WTC11 (cell line): Measurements from ENCODE around the gene FALEC. TPM values are rescaled to one million over a fixed set of nuclear protein-coding genes. Genes with fewer than 3 reads are reported as not detected.
A peak's percentile ranks its signal among the peaks of the same experiment; 100 is the strongest.

Experiments used
- ETV6 ChIP-seq: sonication (generic); formaldehyde crosslinking; IDR thresholded peaks from 2 replicates; pipeline ENCODE4 v1.8.1; 2022; ENCODE audit warnings: mild to moderate bottlenecking, missing genetic modification reagents
- FOXK1 ChIP-seq: sonication (generic); formaldehyde crosslinking; IDR thresholded peaks from 2 replicates; pipeline ENCODE4 v1.8.0; 2022; ENCODE audit warnings: mild to moderate bottlenecking, moderate library complexity, missing genetic modification reagents
- FOXP1 ChIP-seq: sonication (generic); formaldehyde crosslinking; IDR thresholded peaks from 2 replicates; pipeline ENCODE4 v1.8.0; 2022; ENCODE audit warnings: missing genetic modification reagents, mild to moderate bottlenecking, moderate library complexity, borderline replicate concordance
- HMGA2 ChIP-seq: fragments of 250-450 bp; sonication (Bioruptor Pico); IDR thresholded peaks from 2 replicates; pipeline ENCODE4 v1.4.0; 2021; ENCODE audit warnings: mild to moderate bottlenecking, moderate library complexity
- RELA ChIP-seq: sonication (generic); formaldehyde crosslinking; IDR thresholded peaks from 2 replicates; pipeline ENCODE4 v1.8.1; 2022; ENCODE audit warnings: missing genetic modification reagents, mild to moderate bottlenecking, borderline replicate concordance
- RORB ChIP-seq: fragments of 250-450 bp; sonication (Bioruptor Pico); IDR thresholded peaks from 2 replicates; pipeline ENCODE4 v1.9.0; 2021; ENCODE audit warnings: mild to moderate bottlenecking
- SP1 ChIP-seq: sonication (generic); formaldehyde crosslinking; conservative IDR thresholded peaks from 2 replicates; pipeline ENCODE4 v1.8.1; 2022; ENCODE audit warnings: missing genetic modification reagents
- TP53 ChIP-seq: sonication (generic); formaldehyde crosslinking; IDR thresholded peaks from 2 replicates; pipeline ENCODE4 v1.8.1; 2023; ENCODE audit warnings: mild to moderate bottlenecking, missing genetic modification reagents
- ZNF423 ChIP-seq: fragments of 250-450 bp; sonication (Bioruptor Pico); IDR thresholded peaks from 2 replicates; pipeline ENCODE4 v2.1.2; 2022; ENCODE audit warnings: mild to moderate bottlenecking, moderate library complexity
- total RNA-seq: library from RNA; stranded (reverse); gene quantifications from 3 replicates; pipeline ENCODE4 v1.2.3, GENCODE V29; 2021
- TF ChIP-seq, protein P1 (sequence below): sonication (generic); formaldehyde crosslinking; IDR thresholded peaks from 2 replicates; pipeline ENCODE4 v1.8.0; 2022; ENCODE audit warnings: mild to moderate bottlenecking, missing genetic modification reagents
- TF ChIP-seq, protein P2 (sequence below): sonication (generic); formaldehyde crosslinking; IDR thresholded peaks from 2 replicates; pipeline ENCODE4 v1.8.1; 2023; ENCODE audit warnings: mild to moderate bottlenecking, missing genetic modification reagents, borderline replicate concordance
- TF ChIP-seq, protein P3 (sequence below): fragments of 250-450 bp; sonication (Bioruptor Pico); IDR thresholded peaks from 2 replicates; pipeline ENCODE4 v1.8.0; 2021; ENCODE audit warnings: mild to moderate bottlenecking
- TF ChIP-seq, protein P4 (sequence below): fragments of 250-450 bp; sonication (Bioruptor Pico); IDR thresholded peaks from 2 replicates; pipeline ENCODE4 v1.9.0; 2021; ENCODE audit warnings: mild to moderate bottlenecking
- TF ChIP-seq, protein P5 (sequence below): sonication (generic); formaldehyde crosslinking; IDR thresholded peaks from 2 replicates; pipeline ENCODE4 v1.8.1; 2023; ENCODE audit warnings: mild to moderate bottlenecking, moderate library complexity, missing genetic modification reagents
- TF ChIP-seq, protein P6 (sequence below): sonication (generic); formaldehyde crosslinking; IDR thresholded peaks from 2 replicates; pipeline ENCODE4 v1.8.1; 2022; ENCODE audit warnings: mild to moderate bottlenecking, missing genetic modification reagents, moderate library complexity, borderline replicate concordance
- TF ChIP-seq, protein P7 (sequence below): sonication (generic); formaldehyde crosslinking; IDR thresholded peaks from 2 replicates; pipeline ENCODE4 v1.8.0; 2022; ENCODE audit warnings: missing genetic modification reagents
- TF ChIP-seq, protein P8 (sequence below): sonication (generic); formaldehyde crosslinking; IDR thresholded peaks from 2 replicates; pipeline ENCODE4 v1.8.0; 2023; ENCODE audit warnings: missing genetic modification reagents
- TF ChIP-seq, protein P9 (sequence below): sonication (generic); formaldehyde crosslinking; conservative IDR thresholded peaks from 2 replicates; pipeline ENCODE4 v1.8.1; 2022; ENCODE audit warnings: mild to moderate bottlenecking, missing genetic modification reagents

FALEC gene
- total RNA-seq, 1 experiment from 2014 or later, result 1.2 TPM

DNA sequence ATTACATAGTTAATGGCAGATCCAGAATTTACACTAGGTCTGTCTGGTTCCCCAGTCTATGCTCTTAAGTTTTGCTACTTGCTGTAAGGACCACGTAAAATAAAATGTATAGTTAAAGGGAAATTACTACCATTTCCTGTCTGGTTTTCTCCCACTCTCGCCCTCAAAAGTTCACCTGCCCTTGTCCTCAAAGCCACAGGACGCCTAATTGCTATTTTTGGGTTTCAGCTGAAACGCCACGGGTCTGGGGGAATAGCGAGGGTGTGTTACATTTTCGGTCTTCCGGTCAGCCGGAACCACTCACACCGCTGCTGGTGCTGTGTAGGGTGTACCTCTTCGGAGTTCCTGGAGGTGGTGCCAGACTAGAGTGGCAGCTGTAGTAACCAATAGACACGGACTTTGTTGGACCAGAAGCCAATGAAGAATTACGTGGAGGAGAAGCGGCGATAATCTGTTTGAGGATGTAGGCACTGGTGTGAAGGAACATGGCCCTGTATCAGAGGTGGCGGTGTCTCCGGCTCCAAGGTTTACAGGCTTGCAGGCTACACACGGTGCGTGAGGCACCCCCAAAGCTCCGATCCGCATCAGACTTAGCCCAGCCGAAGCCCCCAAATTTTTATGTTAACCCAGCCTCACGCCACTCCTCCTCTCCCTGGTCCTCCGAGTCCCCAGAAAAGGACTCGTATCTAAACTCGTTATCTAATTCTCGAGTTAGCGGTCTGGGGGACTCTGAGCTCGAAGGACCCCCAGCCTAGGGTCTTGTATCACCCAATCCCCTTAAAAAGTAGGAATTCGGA lies 28.4 kb upstream of the FALEC start, which contains the start of gene TARS2 (continued):
- TF ChIP-seq, protein P1, sequence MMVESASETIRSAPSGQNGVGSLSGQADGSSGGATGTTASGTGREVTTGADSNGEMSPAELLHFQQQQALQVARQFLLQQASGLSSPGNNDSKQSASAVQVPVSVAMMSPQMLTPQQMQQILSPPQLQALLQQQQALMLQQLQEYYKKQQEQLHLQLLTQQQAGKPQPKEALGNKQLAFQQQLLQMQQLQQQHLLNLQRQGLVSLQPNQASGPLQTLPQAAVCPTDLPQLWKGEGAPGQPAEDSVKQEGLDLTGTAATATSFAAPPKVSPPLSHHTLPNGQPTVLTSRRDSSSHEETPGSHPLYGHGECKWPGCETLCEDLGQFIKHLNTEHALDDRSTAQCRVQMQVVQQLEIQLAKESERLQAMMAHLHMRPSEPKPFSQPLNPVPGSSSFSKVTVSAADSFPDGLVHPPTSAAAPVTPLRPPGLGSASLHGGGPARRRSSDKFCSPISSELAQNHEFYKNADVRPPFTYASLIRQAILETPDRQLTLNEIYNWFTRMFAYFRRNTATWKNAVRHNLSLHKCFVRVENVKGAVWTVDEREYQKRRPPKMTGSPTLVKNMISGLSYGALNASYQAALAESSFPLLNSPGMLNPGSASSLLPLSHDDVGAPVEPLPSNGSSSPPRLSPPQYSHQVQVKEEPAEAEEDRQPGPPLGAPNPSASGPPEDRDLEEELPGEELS (CRISPR knock-in tag), result 0 out of 2 replicates have a peak, but pooled peaks have one; percentile 25
- TF ChIP-seq FOXK1 (CRISPR knock-in tag), result peak; percentile 96
- TF ChIP-seq, protein P2, sequence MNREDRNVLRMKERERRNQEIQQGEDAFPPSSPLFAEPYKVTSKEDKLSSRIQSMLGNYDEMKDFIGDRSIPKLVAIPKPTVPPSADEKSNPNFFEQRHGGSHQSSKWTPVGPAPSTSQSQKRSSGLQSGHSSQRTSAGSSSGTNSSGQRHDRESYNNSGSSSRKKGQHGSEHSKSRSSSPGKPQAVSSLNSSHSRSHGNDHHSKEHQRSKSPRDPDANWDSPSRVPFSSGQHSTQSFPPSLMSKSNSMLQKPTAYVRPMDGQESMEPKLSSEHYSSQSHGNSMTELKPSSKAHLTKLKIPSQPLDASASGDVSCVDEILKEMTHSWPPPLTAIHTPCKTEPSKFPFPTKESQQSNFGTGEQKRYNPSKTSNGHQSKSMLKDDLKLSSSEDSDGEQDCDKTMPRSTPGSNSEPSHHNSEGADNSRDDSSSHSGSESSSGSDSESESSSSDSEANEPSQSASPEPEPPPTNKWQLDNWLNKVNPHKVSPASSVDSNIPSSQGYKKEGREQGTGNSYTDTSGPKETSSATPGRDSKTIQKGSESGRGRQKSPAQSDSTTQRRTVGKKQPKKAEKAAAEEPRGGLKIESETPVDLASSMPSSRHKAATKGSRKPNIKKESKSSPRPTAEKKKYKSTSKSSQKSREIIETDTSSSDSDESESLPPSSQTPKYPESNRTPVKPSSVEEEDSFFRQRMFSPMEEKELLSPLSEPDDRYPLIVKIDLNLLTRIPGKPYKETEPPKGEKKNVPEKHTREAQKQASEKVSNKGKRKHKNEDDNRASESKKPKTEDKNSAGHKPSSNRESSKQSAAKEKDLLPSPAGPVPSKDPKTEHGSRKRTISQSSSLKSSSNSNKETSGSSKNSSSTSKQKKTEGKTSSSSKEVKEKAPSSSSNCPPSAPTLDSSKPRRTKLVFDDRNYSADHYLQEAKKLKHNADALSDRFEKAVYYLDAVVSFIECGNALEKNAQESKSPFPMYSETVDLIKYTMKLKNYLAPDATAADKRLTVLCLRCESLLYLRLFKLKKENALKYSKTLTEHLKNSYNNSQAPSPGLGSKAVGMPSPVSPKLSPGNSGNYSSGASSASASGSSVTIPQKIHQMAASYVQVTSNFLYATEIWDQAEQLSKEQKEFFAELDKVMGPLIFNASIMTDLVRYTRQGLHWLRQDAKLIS (CRISPR knock-in tag), result no peak
- TF ChIP-seq HMGA2 (CRISPR knock-in tag), result no peak
- TF ChIP-seq, protein P3, sequence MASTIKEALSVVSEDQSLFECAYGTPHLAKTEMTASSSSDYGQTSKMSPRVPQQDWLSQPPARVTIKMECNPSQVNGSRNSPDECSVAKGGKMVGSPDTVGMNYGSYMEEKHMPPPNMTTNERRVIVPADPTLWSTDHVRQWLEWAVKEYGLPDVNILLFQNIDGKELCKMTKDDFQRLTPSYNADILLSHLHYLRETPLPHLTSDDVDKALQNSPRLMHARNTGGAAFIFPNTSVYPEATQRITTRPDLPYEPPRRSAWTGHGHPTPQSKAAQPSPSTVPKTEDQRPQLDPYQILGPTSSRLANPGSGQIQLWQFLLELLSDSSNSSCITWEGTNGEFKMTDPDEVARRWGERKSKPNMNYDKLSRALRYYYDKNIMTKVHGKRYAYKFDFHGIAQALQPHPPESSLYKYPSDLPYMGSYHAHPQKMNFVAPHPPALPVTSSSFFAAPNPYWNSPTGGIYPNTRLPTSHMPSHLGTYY, result no peak
- TF ChIP-seq, protein P4, sequence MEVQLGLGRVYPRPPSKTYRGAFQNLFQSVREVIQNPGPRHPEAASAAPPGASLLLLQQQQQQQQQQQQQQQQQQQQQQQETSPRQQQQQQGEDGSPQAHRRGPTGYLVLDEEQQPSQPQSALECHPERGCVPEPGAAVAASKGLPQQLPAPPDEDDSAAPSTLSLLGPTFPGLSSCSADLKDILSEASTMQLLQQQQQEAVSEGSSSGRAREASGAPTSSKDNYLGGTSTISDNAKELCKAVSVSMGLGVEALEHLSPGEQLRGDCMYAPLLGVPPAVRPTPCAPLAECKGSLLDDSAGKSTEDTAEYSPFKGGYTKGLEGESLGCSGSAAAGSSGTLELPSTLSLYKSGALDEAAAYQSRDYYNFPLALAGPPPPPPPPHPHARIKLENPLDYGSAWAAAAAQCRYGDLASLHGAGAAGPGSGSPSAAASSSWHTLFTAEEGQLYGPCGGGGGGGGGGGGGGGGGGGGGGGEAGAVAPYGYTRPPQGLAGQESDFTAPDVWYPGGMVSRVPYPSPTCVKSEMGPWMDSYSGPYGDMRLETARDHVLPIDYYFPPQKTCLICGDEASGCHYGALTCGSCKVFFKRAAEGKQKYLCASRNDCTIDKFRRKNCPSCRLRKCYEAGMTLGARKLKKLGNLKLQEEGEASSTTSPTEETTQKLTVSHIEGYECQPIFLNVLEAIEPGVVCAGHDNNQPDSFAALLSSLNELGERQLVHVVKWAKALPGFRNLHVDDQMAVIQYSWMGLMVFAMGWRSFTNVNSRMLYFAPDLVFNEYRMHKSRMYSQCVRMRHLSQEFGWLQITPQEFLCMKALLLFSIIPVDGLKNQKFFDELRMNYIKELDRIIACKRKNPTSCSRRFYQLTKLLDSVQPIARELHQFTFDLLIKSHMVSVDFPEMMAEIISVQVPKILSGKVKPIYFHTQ (CRISPR knock-in tag), result no peak
- TF ChIP-seq TP53 (CRISPR knock-in tag), result no peak
- TF ChIP-seq RORB (CRISPR knock-in tag), result no peak
- no peak for TF ChIP-seq RELA (CRISPR knock-in tag)
- TF ChIP-seq, protein P5, sequence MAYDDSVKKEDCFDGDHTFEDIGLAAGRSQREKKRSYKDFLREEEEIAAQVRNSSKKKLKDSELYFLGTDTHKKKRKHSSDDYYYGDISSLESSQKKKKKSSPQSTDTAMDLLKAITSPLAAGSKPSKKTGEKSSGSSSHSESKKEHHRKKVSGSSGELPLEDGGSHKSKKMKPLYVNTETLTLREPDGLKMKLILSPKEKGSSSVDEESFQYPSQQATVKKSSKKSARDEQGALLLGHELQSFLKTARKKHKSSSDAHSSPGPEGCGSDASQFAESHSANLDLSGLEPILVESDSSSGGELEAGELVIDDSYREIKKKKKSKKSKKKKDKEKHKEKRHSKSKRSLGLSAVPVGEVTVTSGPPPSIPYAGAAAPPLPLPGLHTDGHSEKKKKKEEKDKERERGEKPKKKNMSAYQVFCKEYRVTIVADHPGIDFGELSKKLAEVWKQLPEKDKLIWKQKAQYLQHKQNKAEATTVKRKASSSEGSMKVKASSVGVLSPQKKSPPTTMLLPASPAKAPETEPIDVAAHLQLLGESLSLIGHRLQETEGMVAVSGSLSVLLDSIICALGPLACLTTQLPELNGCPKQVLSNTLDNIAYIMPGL, result peak; percentile 52; the same call in 1 of the 2 replicates
- TF ChIP-seq, protein P6, sequence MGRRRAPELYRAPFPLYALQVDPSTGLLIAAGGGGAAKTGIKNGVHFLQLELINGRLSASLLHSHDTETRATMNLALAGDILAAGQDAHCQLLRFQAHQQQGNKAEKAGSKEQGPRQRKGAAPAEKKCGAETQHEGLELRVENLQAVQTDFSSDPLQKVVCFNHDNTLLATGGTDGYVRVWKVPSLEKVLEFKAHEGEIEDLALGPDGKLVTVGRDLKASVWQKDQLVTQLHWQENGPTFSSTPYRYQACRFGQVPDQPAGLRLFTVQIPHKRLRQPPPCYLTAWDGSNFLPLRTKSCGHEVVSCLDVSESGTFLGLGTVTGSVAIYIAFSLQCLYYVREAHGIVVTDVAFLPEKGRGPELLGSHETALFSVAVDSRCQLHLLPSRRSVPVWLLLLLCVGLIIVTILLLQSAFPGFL, result no peak
- TF ChIP-seq, protein P7, sequence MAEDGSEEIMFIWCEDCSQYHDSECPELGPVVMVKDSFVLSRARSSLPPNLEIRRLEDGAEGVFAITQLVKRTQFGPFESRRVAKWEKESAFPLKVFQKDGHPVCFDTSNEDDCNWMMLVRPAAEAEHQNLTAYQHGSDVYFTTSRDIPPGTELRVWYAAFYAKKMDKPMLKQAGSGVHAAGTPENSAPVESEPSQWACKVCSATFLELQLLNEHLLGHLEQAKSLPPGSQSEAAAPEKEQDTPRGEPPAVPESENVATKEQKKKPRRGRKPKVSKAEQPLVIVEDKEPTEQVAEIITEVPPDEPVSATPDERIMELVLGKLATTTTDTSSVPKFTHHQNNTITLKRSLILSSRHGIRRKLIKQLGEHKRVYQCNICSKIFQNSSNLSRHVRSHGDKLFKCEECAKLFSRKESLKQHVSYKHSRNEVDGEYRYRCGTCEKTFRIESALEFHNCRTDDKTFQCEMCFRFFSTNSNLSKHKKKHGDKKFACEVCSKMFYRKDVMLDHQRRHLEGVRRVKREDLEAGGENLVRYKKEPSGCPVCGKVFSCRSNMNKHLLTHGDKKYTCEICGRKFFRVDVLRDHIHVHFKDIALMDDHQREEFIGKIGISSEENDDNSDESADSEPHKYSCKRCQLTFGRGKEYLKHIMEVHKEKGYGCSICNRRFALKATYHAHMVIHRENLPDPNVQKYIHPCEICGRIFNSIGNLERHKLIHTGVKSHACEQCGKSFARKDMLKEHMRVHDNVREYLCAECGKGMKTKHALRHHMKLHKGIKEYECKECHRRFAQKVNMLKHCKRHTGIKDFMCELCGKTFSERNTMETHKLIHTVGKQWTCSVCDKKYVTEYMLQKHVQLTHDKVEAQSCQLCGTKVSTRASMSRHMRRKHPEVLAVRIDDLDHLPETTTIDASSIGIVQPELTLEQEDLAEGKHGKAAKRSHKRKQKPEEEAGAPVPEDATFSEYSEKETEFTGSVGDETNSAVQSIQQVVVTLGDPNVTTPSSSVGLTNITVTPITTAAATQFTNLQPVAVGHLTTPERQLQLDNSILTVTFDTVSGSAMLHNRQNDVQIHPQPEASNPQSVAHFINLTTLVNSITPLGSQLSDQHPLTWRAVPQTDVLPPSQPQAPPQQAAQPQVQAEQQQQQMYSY (CRISPR knock-in tag), result no peak
- no peak for TF ChIP-seq FOXP1
- TF ChIP-seq, protein P8, sequence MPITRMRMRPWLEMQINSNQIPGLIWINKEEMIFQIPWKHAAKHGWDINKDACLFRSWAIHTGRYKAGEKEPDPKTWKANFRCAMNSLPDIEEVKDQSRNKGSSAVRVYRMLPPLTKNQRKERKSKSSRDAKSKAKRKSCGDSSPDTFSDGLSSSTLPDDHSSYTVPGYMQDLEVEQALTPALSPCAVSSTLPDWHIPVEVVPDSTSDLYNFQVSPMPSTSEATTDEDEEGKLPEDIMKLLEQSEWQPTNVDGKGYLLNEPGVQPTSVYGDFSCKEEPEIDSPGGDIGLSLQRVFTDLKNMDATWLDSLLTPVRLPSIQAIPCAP (CRISPR knock-in tag), result no peak
- TF ChIP-seq, protein P9, sequence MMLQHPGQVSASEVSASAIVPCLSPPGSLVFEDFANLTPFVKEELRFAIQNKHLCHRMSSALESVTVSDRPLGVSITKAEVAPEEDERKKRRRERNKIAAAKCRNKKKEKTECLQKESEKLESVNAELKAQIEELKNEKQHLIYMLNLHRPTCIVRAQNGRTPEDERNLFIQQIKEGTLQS (CRISPR knock-in tag), result no peak
- no peak for TF ChIP-seq ZNF423 (CRISPR knock-in tag)
- TF ChIP-seq ETV6 (CRISPR knock-in tag), result peak; percentile 75
- peak; percentile 91 for TF ChIP-seq SP1 (CRISPR knock-in tag)
